Measurements from ENCODE around the gene ZNF304. TPM values are rescaled to one million over a fixed set of nuclear protein-coding genes. Genes with fewer than 3 reads are reported as not detected.

ZNF304 gene
- 7.9 and 10.9 TPM in 2 replicates for total RNA-seq

GRCh38 chr19:57350877-57351805 lies at the start of gene ZNF304:
TSS of gene ZNF304 (plus strand) at chr19:57351271. CDS start at chr19:57351665, 394 bp downstream.

GRCh38 chr19:57320180-57321084 lies 30.6 kb upstream of the ZNF304 start, which contains the start of gene ZNF543:
TSS of gene ZNF543 (plus strand) at chr19:57320472. CDS start at chr19:57320854, 382 bp downstream.

GRCh38 chr19:57362997-57363687 lies 12.1 kb downstream of the ZNF304 start, which contains the start of the genes TRAPPC2B and ZNF547:
TSS of gene TRAPPC2B (plus strand) at chr19:57363551. CDS start at chr19:57364834, 1,283 bp downstream.
TSS of gene ZNF547 (plus strand) at chr19:57363551. CDS start at chr19:57368556, 5,005 bp downstream.

GRCh38 chr19:57389730-57390598 lies 38.9 kb downstream of the ZNF304 start, which contains the start of gene ZNF548:
TSS of gene ZNF548 (plus strand) at chr19:57389854. CDS start at chr19:57390100, 246 bp downstream.

Other genes with a start within 250 kb of the ZNF304 start
- not detected in 2 replicates for gene USP29, start 231.3 kb upstream of the ZNF304 start, total RNA-seq
- not detected in 2 replicates for gene ZIM3, start 206.1 kb upstream of the ZNF304 start, total RNA-seq
- gene DUXA, start 183.8 kb upstream of the ZNF304 start, total RNA-seq: not detected in 2 replicates
- gene ZNF264, start 159.8 kb upstream of the ZNF304 start, total RNA-seq: 22.8 and 31.9 TPM in 2 replicates
- 0.22 and 1.0 TPM in 2 replicates for gene AURKC, start 120.2 kb upstream of the ZNF304 start, total RNA-seq
- gene ZNF805, start 110.6 kb upstream of the ZNF304 start, total RNA-seq: 32.5 and 36.5 TPM in 2 replicates
- 96.5 and 103 TPM in 2 replicates for gene ZNF460, start 70.8 kb upstream of the ZNF304 start, total RNA-seq
- gene ZNF543, start 30.8 kb upstream of the ZNF304 start, total RNA-seq: 11.6 and 11.7 TPM in 2 replicates
- gene TRAPPC2B, start 12.3 kb downstream of the ZNF304 start, total RNA-seq: 10.2 and 11.2 TPM in 2 replicates
- 3.6 and 5.3 TPM in 2 replicates for gene ZNF547, start 12.3 kb downstream of the ZNF304 start, total RNA-seq
- 16.6 and 19.7 TPM in 2 replicates for gene ZNF548, start 38.6 kb downstream of the ZNF304 start, total RNA-seq
- gene ZNF17, start 59.9 kb downstream of the ZNF304 start, total RNA-seq: 8.3 and 14.0 TPM in 2 replicates
- 7.4 and 12.5 TPM in 2 replicates for gene ZNF749, start 84.1 kb downstream of the ZNF304 start, total RNA-seq
- 0.22 and 0.86 TPM in 2 replicates for gene VN1R1, start 105.9 kb downstream of the ZNF304 start, total RNA-seq
- 13.1 and 16.8 TPM in 2 replicates for gene ZNF772, start 126.3 kb downstream of the ZNF304 start, total RNA-seq
- gene ZNF419, start 136.5 kb downstream of the ZNF304 start, total RNA-seq: 7.9 and 13.0 TPM in 2 replicates
- 15.2 and 32.8 TPM in 2 replicates for gene ZNF773, start 148.7 kb downstream of the ZNF304 start, total RNA-seq
- gene ZNF549, start 176.1 kb downstream of the ZNF304 start, total RNA-seq: 3.9 and 6.9 TPM in 2 replicates
- gene ZNF550, start 208.6 kb downstream of the ZNF304 start, total RNA-seq: 8.4 and 9.6 TPM in 2 replicates
- gene ZNF416, start 227.6 kb downstream of the ZNF304 start, total RNA-seq: 6.3 and 8.6 TPM in 2 replicates
- gene ZIK1, start 232.9 kb downstream of the ZNF304 start, total RNA-seq: 3.5 and 15.3 TPM in 2 replicates
- gene ZNF530, start 248.6 kb downstream of the ZNF304 start, total RNA-seq: 2.2 and 11.0 TPM in 2 replicates

All from placental pericyte (primary cell).